ENCODE measurements around the gene BICC1. TPM values are rescaled to one million over a fixed set of nuclear protein-coding genes. Genes with fewer than 3 reads are reported as not detected.

Gene BICC1
- total RNA-seq, 1 donor from 2014 or later, result 9.3 TPM

- Histone ChIP-seq H3K27ac (no peak overlapping the region), H3K9me3 (no peaks in the 10 kb centered on the region), H3K4me1 (peaks cover 0 to 7% of the 10 kb centered on the region in 2 donors), H3K36me3 (peaks cover 2 to 6% of the 10 kb centered on the region in 2 donors), H3K4me3 (no peak overlapping the region), H3K27me3 (no peaks in the 10 kb centered on the region)
- TF ChIP-seq CTCF (IDR thresholded peaks at IDR 0.05), result peak in 1 of 3 experiments; percentile 4
- no peak for DNase-seq (ENCODE audit: low spot score in 2 of 2)
- intact Hi-C loops (cut with DNase I), result no loop called here
Measured at GRCh38 chr10:58818900-58819299, 306.2 kb downstream of the BICC1 start.

- no peak overlapping the region for H3K27ac ChIP-seq
Measured at GRCh38 chr10:58820386-58820785, 307.7 kb downstream of the BICC1 start.

GRCh38 chr10:58820861-58821751, 308.4 kb downstream of the BICC1 start:
- no peaks in the 10 kb centered on the region for H3K27me3 ChIP-seq
- H3K4me3 ChIP-seq, result no peak overlapping the region
- intact Hi-C loops (cut with DNase I), result no loop called here
- no peak for TF ChIP-seq CTCF (IDR thresholded peaks at IDR 0.05)
- peaks cover 0 to 7% of the 10 kb centered on the region in 2 donors for H3K4me1 ChIP-seq
- no peaks in the 10 kb centered on the region for H3K9me3 ChIP-seq
- peaks cover 0 to 6% of the 10 kb centered on the region in 2 donors for H3K36me3 ChIP-seq
- no peak for DNase-seq (ENCODE audit: low spot score in 2 of 2)
- no peak overlapping the region for H3K27ac ChIP-seq

More at GRCh38 chr10:58820386-58820785, 307.7 kb downstream of the BICC1 start:
- H3K4me1 ChIP-seq, result peaks cover 0 to 7% of the 10 kb centered on the region in 2 donors
- H3K27me3 ChIP-seq, result no peaks in the 10 kb centered on the region
- intact Hi-C loops (cut with DNase I), result no loop called here
- no peak overlapping the region for H3K4me3 ChIP-seq
- peaks cover 0 to 3% of the 10 kb centered on the region in 2 donors for H3K36me3 ChIP-seq
- no peak for DNase-seq (ENCODE audit: low spot score in 2 of 2)
- no peaks in the 10 kb centered on the region for H3K9me3 ChIP-seq
- TF ChIP-seq CTCF (IDR thresholded peaks at IDR 0.05), result no peak

- H3K4me1 ChIP-seq, result peaks cover 0 to 7% of the 10 kb centered on the region in 2 donors
- H3K4me3 ChIP-seq, result no peak overlapping the region
- peaks cover 0 to 6% of the 10 kb centered on the region in 2 donors for H3K36me3 ChIP-seq
- H3K9me3 ChIP-seq, result no peaks in the 10 kb centered on the region
- H3K27ac ChIP-seq, result no peak overlapping the region
- no peak for TF ChIP-seq CTCF (IDR thresholded peaks at IDR 0.05)
- no peaks in the 10 kb centered on the region for H3K27me3 ChIP-seq
- DNase-seq (ENCODE audit: low spot score in 2 of 2), result no peak
- intact Hi-C loops (cut with DNase I), result no loop called here
Measured at GRCh38 chr10:58821752-58822056, 309.0 kb downstream of the BICC1 start.

GRCh38 chr10:58823983-58824382, 311.3 kb downstream of the BICC1 start:
- Histone ChIP-seq H3K4me1 (peaks cover 0 to 1% of the 10 kb centered on the region in 2 donors), H3K27ac (no peak overlapping the region), H3K4me3 (no peak overlapping the region), H3K27me3 (no peaks in the 10 kb centered on the region), H3K36me3 (peaks cover 0 to 6% of the 10 kb centered on the region in 2 donors), H3K9me3 (no peaks in the 10 kb centered on the region)
- no peak for TF ChIP-seq CTCF (IDR thresholded peaks at IDR 0.05)
- intact Hi-C loops (cut with DNase I), result no loop called here
- DNase-seq (ENCODE audit: low spot score in 2 of 2), result no peak

Data from ascending aorta (tissue), 2 donors.